ENCODE measurements around the gene SCD5. TPM values are rescaled to one million over a fixed set of nuclear protein-coding genes. Genes with fewer than 3 reads are reported as not detected.

Gene SCD5
- total RNA-seq, 1 donor from 2014 or later = 55.6 TPM

DNA sequence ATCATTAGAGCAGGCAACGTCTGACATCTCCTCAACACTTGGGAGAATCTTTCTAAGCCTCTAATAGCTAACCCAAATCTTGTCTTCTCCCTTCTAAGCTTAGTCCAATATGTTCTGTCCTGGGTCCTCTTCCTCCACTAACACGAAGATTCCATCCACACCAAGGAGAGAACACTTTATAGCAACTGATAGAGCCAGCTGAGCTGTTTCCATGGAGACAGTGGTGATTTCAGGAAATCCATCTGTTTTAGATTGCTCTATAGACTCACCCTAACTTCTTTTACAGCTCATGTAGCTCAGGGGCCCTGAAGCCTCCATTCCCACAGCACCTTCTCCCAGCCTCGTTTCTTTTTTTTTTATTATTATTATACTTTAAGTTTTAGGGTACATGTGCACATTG, 37.4 kb downstream of the SCD5 start:
- DNase-seq = peak; percentile 28

GRCh38 chr4:82758701-82759685, 39.6 kb downstream of the SCD5 start:
- DNase-seq = no peak

GRCh38 chr4:82756061-82756460, 42.5 kb downstream of the SCD5 start:
- DNase-seq = no peak

DNA sequence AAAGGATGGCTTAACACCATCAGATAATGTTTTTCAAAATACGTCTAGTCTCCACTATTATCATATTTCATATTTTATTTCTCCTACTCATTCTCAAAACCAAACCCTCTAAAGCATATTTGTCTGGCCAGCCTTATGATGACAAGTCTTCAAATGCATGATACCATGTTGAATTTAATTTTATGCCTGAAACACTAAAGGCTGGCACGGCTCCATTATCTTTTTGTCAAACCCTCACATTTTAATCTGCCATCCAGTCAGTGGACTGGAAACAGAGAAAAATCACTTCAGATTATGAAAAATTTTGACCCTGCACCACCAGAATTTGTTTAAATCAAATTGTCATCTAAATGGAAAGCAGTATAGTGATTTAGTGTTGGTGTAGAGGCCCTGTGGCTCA, 42.9 kb downstream of the SCD5 start:
- DNase-seq = no peak

DNA sequence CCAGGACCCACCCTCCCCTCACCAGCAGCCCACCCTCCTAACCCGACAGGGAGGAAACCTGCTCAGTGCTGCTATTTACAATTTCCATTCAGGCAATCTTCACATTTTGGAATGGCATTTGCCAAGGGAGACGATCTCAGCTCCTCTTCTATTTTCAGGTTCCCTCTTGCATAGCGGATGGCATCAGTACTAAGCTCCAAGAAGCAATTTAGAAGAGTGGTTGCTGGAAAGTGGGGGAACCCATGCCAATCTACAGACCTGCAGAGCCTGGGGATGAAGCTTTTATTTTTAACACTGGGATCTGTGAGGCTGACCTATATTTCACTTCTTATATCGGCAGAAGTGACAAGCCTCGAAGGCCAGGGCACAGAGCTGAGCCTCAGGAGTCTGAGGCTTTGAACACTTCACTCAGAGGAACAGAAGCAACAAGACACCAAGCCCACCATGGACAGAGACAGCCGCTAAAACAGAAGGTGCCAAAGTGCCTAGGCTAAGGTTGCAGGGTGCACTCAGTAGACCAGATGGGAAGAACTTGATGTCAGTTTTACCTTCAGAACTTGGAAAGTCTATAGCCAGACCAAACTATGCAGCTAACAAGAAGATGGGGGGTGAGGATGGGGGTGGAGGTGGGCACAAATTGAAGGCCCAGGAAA, 44.0 kb downstream of the SCD5 start:
- no peak for DNase-seq

GRCh38 chr4:82753725-82754410, 44.7 kb downstream of the SCD5 start:
- DNase-seq = no peak

DNA sequence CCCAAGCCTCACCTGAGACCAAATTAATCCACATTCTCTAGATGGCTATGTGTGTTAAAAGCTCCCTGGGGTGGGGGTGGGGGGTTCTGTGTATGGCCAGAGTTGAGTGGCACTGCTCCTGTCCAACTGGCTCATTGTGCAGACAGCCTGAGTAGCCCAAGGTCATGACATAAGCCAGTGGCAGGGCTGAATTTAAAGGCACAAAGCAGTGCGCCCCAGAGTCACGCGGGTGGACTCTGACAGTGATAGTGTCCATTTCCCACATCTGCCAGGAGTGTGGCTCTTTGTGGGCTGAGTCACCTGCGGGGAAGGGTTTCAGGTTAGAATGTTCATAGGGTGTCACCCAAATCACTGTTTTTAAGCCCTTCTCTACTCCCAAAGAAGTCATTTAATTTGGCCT, 45.4 kb downstream of the SCD5 start:
- DNase-seq = no peak

DNA sequence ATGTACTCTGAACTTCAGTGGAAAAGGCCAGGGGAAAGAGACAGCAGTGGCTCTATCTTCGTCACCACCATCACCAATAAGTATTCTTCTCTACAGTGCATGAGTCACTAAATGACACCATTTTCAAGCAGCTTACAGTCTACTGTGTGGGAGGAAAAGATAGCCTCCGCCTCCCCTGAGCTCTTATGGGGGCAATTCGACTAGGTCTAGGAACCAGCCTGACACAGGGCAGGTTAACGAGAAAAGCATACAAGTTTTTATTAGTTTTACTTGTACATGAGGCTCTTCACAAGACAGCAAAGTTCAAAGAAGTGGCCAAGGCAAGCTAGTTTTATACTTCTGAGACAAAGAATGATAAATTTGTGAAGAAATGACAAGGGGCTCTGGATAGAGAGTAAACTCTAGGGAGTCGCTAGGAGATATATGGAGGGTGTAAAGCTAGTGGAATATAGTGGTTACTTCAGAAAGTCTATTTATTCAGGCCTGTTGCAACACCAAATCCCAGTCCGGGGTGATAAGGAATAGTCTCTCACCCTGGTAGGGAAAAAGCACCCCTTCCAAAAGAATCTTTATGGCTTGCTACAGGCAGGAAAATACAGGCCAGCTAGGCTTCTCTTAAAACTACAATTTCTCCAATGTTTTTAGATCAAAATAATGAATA, 49.7 kb downstream of the SCD5 start:
- no peak for DNase-seq

- DNase-seq = no peak
These were observed 50.7 kb downstream of the SCD5 start for GRCh38 chr4:82747686-82748575.

DNA sequence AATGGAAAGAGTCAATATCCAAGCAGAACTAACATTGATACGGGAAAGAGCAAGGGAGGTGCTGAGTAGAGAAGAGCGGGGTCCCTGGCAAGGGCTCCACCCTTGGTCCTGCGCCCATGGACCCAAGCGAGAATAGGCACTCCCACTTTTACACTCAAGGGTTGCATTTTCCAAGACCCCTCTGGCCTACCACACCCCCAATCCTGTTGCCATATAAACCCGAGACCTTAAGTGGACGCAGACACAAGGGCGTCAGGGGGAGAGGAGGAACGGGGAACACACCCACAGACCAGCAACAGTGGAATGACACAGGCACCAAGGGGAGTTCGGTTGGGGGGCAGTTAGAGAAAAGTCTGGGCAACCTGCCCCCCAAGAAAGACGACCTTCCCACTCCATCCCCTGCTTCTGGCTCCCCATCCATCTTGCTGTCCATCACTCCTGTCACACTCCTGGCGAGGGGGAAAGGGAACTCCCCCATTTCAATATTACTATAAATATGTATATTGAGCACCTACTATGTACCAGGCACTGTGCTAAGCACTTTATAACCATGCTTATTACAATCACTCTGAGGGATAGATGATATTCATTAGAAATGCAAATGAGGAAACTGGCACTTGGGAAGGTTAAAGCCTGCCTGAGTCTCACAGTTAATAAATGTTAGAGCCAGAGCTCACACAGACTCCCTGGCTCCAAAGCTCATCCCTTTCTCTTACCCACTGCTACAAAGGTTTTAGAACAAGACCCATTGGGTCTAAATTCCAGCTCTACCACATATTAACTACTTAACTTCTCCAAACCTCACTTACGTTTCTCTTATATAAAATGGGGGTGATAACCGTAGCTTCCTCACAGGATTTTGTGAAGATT, 51.7 kb downstream of the SCD5 start:
- no peak for DNase-seq

- DNase-seq = no peak
These were observed 53.3 kb downstream of the SCD5 start for GRCh38 chr4:82745173-82745842.

DNA sequence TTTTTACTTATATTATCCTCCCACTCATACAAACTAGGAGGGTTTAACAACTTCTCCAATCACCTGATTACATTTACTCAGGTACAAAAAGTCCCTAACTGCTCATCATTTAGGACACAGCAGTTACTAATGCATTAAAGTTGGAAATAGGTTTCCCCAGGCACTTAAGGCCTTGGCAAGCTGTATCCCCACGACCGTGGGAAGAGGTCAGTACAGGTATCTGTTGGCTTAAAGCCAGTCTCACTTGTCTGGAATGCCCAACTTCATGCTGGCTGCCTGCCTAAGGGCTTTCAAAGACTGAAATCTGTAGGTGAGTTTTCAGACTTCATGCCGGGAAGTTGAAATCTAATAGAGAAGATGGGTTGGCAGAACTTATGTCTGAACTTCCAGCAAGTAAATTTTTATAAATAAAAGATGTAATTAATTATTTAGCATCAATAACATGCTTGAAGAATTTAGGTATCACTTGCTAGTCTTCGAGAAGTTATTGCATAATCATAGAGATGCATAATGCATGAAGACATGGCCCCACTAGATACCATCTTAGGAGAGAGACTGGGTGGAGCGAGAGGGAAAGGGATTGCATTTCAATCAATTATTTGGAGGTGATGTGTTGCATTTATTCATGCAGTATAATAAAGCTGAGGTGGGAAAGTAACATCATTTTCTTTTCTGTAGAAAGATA, 54.2 kb downstream of the SCD5 start:
- DNase-seq = no peak

DNA sequence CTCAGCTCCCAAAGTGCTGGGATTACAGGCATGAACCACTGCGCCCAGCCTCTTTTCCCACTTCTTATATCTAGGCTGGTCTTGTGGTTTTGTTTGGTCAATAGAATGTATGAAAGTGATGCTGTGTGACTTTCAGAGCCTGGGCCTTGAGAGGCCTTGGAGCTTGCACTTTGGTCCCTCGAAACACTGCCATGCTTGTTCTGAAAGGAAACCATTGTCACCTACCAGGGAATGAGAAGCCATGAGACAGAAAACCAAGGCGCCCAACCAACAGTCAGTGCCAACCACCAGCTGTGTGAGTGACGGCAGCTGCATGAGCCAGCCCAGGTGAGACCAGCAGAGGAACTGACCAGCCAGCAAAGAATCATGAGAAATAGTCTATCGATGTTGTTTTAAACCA, 57.4 kb downstream of the SCD5 start:
- no peak for DNase-seq

GRCh38 chr4:82739287-82740190, 59.1 kb downstream of the SCD5 start:
- DNase-seq = peak; percentile 93

DNA sequence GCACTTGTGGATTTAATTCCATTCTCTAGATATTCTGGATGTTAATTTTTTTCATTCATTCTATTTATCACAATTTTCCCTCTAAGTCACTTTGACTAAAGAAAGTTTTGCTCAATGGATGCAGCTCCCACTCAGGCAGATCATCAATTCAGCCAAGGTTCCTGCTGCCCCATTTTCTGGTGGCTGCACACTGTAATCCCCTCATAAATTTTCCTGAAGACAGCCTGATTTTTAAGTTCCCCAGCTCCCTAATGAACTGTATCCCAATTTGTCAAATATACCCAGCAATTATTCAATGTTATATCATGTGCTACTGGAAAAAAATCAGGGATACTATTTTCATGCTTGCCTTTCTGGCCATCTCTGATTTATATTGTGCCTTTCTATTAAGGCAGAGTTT, 61.2 kb downstream of the SCD5 start:
- DNase-seq = no peak

DNA sequence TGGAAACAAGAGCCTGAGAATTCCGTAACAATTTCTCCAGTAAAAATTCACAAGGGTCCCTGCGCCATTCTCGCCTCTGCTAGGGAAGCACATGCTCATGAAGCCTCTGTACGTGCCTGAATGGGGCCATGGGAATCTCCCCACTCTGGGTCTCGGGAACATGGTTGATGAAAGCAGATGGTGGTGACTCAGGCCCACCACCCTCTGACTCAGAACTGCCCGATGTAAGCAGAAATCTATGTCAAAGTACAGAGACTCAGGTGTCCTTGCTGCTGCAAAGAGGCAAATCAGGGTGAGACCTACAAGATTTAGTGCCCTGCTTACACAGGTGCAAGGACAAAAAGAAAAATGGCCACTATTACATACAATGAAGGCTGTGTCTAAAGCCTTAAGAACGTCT, 65.0 kb downstream of the SCD5 start:
- DNase-seq = peak; percentile 63

DNA sequence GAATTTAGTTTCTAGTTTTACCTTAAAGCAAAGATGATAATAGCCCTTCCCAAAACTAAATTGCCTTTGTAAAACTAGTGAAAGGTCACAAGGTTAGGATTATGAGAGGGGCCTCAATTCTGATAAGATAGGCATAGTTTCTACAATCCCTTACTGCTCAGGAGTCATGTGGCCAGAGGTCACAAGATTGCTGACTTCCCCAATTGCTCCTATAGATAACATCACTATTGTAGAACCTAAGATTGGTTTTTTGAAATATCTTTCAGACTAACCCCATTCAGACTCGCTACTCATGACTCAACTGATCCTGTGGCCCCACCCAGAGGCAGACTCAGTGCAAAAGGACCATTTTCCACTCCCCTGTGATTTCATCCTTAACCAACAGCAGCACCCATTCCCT, 70.3 kb downstream of the SCD5 start:
- no peak for DNase-seq

DNA sequence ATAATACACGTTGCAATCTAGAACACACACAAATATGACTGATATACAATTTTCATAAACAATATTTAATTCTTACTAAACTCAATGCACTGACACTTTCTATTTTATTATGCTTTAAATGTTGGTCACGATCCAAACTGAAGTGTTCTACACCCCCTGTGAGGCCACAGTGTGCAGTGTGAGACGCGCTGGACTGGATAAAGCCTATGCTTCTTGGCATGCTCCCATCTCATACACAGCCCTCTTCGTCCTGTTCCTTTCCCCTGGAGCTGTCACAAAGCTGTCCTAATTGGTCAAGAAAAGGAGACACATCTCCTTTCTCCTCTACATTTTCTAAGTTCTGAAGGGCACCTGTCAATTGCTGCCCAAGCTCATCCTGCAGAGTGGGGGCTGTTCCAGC, 72.0 kb downstream of the SCD5 start:
- no peak for DNase-seq

All from dermis blood vessel endothelial cell (primary cell).